ENCODE data around the gene ERCC8.
"Not testable (repeated sequence)": the region's sequence is repeated elsewhere in the genome, so short reads cannot be mapped to it uniquely, and the experiment has no call there.

ERCC8 gene

DNA sequence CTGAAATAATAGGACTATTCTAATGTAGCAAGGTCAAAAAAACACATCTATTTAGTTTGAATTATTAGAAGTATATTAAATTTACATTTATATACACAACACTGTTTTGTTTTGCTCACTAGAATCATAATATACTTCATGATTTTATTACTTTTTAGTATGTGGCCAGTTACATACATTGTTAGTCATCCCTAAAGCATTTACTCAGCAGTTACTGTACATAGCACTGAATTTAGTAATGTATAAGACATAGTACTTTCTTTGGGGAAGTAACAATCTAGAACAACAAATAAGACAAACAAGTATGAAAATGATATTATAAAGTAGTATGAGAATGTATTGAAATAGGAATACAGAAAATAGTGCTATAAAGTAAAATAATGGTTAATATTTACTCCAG, 28.2 kb downstream of the ERCC8 start:
- DNase-seq (ENCODE audit: low spot score), result no peak

DNA sequence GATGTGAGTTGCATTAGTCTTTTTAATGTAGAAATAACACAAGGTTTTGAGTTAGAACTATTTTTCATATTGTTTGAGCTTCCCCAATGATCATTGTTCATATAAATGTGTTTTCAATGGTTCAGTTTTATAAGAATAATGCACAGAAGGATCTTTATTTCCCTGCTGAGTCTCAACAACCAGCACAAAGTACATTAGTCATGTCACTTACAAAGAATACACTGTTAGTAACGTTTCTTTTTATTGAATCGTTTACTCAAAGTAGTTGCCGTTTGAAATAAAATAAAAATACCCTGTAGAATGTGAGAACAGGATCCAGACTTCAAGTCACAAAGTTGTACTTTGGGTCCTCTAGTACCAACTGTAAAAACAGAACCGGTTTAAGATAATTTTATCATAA, 41.5 kb downstream of the ERCC8 start:
- DNase-seq (ENCODE audit: low spot score), result no peak

DNA sequence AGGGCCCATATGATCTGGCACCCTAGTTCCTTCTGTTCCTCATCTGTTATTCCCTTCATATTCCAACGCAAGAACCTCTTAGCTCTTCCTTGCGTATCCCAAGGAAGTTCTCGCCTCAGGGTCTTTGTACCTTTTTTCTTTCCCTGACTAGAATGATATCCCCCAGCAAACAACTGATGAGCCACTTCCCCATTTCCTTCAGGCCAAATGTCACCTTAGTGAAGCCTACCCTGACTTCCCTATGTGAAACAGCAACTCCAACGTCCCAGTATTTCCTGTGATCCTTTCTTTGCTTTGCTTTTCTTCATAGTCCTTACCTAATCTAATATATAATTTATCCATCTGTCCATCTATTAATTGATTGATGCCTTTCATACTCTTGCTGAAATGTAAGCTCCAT, 47.9 kb downstream of the ERCC8 start:
- no peak for DNase-seq (ENCODE audit: low spot score)

DNA sequence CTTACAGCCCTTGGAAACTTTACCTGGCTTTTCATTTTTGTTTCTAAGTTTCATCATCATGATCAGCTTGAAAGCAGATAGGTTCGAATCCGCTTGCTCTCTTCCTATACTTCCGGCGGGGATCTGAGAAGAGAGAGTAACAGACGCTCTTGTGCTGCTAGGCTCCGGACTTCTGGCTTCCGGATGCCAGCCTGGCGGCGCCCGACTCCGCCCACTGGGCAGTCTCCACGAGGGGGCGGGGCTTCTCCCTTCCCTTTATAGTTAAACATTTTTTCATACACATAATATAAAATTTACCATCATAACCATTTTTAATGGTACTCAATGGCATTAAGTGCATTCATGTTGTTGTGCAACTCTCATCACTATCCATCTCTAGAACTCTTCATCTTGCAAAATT, 51.3 kb downstream of the ERCC8 start:
- no peak for DNase-seq (ENCODE audit: low spot score)

DNA sequence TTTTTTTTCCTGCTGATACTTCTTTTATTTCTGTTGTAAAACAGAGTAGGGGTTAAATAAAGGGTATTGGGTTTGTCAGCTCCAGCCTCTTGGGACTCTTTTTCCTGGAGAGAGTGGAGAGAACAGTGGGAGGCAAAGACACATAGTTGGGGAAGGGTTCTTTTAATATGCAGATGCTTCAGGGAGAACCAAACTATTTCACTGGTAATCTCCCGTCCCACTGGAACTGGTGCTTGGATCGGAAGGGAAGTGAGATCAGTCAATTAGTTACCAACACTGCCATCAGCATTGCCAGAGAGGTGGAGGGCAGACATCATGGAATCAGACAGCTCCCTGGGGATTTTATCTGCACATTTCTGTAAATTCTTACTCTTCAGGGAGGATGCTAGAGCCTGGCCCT, 53.2 kb downstream of the ERCC8 start:
- peak; percentile 31 for DNase-seq (ENCODE audit: low spot score)

DNA sequence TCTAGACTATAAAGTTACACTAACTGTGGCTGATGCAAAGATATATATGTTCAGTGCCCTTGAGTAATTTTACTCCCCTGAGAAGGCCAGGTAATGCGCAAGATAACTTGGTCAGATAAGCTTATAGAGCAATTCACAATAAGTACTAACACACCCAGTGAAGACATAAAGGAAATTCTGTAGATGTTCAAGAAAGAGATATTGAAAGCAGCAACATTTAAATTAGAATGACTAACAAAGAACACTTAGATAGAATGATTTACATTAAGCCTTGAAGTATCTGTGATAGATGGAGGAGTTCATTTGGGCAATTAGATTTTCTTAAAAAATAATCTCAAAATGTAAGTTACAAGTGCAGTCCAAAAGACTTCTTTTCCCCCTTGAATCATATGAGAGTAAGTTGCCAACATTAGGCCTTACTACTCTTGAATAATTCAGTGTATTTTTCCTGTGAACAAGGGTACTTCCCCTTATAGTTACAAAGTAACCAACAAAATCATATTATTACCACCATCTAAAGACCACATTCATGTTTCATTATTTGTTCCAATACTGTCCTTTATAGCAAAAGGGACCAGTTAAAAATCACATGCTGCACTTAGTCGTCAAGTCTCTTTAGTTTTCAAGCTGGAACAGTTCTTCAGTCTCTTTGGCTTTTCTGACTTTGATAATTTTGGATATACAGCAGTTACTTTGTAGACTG, 56.4 kb downstream of the ERCC8 start:
- DNase-seq (ENCODE audit: low spot score), result no peak

DNA sequence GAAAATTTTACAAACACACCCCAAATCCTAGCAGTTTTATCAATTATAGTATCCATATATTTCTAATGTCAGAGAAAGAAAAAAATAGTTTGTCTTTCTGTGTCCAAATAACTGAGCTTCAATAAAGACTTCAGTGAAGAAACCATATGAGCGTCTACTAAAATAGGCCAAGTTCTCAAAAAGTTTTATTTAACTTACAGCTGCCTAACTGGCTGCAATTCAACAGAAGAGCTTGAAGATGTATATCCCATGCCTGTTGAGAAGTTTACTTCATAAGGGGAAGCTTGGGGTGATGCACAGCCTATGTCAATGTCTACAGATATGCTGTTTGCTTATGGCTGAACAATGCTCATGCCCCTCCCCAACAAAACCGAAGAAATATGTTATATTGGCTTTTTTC, 57.1 kb downstream of the ERCC8 start:
- no peak for DNase-seq (ENCODE audit: low spot score)

DNA sequence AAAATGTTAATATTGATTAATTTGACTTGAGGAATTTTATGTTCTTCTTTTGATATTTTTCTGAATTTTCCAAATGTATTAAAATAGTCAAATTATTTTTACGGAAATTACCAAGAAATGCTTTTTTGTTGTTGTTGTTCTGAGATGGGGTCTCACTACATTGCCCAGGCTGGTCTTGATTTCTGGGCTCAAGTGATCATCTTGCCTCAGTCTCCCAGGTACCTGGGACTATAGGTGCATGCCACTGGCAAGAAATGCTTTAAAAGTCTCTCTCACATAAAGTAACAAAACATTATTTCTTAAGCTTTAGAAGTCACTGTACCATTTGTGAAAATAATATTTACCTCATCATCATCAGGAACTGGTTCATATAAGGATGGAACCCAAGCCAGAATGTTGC, 57.8 kb downstream of the ERCC8 start:
- no peak for DNase-seq (ENCODE audit: low spot score)

DNA sequence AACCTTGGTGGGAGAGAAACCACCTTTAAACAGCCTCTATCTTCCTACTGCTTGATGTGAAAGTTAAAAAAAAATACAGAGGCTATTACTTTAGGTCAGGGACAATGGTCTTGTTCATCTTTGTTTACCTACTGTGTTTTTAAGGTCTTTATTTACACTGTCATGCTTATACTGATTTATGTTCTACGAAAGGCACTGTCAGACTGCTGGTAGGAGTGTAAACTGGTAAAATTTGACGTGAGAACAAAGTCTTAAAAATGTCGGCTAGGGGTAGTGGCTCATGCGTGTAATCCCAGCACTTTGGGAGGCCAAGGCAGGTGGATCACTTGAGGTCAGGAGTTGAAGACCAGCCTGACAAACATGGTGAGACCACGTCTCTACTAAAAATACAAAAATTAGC, 58.7 kb downstream of the ERCC8 start:
- DNase-seq (ENCODE audit: low spot score), result no peak

DNA sequence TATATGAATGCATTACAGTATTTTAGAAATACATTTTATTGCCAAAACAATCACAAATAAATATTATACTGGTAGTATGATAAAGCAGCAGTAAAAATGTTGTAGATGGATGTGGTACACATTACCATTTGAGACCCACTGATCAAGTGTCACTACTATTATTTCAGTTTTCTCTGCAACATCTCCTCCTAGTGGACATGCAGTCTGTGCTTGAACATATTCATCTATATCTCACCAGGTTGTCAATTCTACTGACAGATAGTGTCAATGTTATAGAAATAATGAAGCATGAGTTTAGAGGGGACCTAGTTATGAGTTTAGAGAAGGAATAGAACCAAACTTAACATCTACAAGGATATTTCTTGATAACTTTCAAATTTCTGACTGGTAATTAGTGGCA, 61.6 kb downstream of the ERCC8 start:
- DNase-seq (ENCODE audit: low spot score), result peak; percentile 23

DNA sequence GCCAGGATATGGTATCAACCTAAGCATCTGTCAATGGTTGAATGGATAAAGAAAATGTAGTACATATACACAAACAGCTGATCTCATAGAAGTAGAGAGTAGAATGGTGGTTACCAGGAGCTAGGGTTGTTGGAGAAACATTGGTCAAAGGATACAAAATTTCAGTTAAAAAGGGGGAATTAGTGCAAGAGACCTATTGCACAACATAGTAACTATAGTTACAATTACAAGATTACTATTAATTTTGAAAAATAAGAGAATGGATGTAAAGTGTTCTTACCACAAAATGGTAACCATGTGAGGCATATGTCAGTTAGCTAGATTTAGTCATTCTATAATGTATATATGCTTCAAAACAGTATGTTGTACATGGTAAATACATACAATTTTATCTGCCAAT, 72.0 kb downstream of the ERCC8 start:
- DNase-seq (ENCODE audit: low spot score), result no peak

DNA sequence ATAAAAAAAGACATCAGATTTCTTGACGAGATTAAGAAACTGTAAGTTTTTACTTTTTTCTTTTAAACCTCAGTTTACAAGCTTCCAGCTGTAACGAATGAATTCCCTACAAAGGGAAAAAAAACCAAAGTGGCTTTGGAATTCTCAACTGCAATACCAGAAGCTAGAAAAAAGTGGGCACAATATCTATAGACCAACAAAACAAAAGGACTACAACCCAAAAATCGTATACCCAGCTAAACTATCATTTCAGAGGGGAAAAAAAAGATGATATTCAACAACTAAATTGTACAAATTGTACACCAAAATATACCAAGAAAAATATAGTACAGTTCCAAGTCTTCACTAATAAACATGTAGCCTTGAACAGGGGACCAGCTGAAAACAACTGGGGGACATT, 74.0 kb downstream of the ERCC8 start:
- DNase-seq (ENCODE audit: low spot score), result no peak

DNA sequence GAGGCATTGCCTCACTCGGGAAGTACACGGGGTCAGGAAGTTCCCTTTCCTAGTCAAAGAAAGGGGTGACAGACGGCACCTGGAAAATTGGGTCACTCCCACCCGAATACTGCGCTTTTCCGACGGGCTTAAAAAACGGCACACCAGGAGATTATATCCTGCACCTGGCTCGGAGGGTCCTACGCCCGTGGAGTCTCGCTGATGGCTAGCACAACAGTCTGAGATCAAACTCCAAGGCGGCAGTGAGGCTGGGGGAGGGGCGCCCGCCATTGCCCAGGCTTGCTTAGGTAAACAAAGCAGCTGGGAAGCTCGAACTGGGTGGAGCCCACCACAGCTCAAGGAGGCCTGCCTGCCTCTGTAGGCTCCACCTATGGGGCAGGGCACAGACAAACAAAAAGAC, 84.3 kb downstream of the ERCC8 start:
- not testable (repeated sequence) for DNase-seq (ENCODE audit: low spot score)

DNA sequence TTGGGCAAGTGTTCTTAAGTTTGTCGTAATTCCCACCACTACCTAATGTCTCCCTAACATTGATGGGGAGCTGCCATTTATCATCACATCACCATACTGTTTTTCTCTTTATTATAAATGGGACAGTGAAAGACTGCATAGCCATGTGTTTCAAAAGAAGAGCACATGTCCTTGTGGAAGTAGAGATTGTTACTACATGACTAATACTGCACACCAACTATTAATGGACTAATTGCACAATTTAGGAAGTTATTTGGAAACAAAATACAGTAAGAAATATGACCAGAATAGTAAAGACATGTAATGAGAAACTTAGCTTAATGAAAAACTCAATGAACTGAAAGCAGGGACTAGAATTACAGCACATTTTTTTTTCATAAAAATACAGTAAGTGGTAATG, 88.8 kb downstream of the ERCC8 start:
- no peak for DNase-seq (ENCODE audit: low spot score)

DNA sequence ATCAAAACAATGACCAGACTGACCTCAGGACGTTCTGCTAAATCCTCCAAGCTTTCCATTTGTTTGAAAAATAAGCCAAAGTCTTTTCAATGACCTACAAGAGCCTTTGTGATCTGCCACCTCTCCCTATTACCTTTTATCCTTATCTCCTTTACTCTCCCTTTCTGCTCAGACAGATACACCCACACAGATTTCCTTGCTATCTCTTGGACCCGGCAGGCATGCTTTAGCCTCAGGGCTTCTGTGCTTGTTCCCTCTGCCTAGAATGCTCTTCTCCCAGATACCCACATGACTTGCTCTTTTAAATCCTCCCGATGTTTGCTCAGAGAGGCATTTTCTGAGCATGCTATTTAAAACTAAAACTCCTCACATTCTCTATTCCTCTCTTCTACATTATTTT, 91.9 kb downstream of the ERCC8 start:
- DNase-seq (ENCODE audit: low spot score), result no peak

DNA sequence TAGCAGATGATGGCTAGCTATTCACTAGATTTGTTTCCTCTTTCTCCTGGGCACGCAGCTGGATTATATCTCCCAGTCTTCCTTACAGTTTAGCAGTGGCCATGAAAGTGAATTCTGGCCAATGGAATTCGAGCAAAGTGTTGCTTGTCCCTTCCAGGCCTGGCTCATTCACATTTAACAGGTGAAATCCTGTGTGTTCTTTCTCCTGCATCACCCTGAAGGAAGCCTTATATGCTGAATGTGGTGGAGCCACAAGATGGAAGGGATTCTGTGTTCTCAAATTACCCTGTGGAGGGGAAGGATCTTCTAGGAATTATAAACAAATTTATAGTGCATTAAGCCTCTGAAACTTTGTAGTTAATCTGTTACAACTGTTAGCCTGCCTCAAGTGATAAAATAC, 92.6 kb downstream of the ERCC8 start:
- no peak for DNase-seq (ENCODE audit: low spot score)

DNA sequence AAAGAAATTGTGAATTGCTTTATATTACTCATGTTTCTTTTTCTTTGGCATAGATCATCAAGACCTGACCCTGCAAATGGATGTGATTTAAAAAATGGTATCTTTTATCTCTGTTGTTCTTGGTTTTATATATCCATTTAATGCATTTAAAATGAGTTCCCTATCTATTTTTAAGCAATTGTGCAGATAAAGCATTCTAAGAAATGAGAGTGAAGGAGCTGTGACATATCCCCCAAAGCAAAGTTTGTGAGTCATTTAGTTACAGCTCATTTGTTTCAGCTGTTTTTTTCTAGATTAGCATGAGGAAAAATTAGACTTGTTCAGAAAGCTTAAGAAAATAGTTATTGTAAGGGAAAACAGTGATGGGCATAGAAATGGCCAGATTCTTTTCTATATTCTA, 93.2 kb downstream of the ERCC8 start:
- no peak for DNase-seq (ENCODE audit: low spot score)

DNA sequence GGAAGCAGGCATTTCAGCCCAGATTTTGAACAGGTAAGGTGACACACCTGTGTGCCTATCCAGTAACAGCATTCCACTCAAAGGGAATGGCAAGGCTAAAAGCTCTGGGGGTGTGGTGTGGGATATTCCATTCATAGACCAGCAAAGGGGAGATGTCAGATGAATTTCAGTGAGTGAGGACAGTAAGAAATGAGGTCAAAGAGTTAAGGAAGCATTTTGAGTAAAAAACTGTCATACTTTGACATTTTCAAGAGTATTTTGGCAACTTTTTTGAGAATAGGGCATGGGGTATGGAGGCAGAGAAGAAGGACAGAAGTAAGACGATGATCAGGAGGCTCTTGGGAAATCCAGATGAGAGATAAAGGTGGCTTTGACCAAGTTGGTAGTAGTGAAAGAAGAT, 98.6 kb downstream of the ERCC8 start:
- no peak for DNase-seq (ENCODE audit: low spot score)

DNA sequence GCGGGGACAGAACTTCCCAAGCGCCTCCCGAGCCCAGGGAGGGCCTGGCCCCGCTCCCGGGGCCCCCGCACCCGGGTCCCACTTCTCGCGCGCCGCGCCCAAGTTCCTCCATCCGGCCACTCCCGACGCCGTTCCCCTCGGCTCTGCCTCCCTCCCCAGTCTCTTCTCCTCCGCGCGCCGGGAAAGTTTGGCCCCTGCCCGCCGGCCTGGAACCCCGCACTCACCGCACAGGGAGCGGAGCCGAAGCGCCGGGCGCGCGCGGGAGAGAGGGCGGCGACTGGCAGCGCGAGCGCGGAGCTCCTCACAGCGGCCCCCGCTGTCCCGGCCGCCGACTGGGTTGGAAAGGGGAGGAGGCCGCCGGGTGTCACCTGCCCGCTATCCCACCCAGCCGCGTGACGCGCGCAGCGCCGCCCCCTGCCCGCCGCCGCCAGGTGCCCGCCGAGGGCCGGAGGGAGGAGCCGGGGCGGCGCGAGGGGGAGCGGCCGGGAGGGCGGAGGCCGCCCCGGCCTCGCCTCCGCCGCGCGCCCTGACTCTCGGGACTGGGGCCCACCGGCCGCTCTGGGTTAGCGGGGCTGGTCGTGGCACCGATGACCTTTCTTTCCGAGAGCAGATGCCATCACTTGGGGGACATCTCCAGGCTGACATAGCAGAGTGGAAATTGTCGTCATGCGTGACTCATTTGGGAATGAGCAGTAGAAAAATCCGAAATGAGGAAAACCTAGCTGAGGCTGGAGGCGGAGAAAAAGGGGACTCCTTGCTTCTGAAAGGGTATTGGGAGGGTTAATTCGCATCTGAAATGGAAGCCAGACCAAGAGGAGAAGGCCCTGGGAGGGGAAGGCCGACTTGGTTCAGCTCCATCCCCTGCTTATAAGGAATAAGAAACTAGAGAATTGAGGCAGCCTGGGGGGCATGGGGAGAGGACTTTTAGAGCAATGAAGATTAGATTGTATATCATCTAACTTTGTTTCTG, 100.6 kb downstream of the ERCC8 start, which contains the start of gene ELOVL7:
Gene ELOVL7 (minus strand): TSS at position 334 of the 970 bp plus-strand sequence. CDS start 56,872 bp downstream, outside the sequence.
- DNase-seq (ENCODE audit: low spot score), result peak; percentile 94

DNA sequence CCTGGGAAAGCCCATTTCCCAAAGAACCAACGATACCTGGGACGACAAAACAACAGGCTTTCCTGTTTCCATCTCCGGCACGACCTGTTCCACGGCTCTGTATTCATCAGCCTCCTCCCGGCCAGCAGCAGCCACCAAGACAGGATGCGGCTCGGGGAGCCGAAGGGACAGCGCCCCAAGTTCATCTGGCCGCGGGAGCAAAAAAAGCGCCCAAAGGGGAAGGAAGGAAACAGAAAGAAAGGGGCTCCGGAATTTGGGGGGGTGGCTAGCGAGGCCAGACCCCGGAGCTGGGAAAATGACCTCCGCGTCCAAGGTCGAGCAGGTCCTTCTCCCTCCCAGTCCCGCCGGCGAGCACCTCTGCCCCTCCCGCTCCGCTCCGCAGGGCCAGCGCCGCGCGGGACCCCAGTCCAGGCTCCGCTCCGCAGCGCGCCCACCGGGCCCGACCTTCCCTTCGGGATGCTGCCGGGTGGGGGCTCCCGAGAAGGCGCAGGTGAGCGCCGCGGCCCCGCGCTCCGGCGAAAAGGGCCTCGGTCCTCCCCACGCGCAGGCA, 101.4 kb downstream of the ERCC8 start:
- peak; percentile 46 for DNase-seq (ENCODE audit: low spot score)

DNA sequence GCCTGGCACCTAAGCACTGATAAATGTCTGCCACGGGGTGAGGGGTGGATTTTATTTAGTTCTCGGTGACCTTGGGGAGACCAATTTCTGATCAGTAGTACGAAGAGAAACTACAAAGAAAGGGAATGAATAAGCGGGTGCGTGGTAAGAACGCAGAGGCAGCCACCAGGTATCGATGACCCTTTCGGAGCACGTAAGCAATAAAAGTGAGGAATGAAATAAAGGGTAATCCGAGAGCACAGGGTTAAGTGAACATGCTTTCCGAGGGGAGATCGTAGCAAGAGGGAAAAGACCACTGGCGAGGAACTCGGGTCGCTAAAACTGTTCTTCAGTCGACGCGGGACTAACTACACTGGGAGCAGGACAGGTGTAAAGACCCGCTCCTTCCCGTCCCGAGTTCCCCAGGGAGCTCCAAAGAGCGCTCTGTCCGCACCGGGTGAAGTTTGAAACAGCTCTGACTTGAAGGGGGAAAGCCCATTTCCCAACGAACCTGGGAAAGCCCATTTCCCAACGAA, 101.9 kb downstream of the ERCC8 start:
- DNase-seq (ENCODE audit: low spot score), result no peak

DNA sequence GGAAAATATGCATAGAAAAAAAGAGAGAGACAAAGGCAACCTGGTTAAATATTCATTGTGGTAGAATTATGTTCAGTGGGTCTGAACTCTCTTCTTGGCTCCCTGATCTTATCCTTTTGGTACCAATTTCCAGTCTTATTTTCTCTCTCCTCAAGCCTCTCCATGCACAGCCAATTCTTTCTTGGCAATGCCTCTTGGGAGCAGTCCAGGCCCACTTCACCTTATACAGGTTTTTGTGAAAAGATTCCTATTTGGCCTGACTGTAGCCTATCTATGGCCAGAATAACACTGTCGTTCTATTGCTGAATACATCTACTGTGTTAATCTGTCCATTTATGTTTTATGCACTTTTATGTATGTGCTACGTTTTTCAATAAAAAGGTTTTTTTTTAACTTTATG, 103.5 kb downstream of the ERCC8 start:
- DNase-seq (ENCODE audit: low spot score), result no peak

DNA sequence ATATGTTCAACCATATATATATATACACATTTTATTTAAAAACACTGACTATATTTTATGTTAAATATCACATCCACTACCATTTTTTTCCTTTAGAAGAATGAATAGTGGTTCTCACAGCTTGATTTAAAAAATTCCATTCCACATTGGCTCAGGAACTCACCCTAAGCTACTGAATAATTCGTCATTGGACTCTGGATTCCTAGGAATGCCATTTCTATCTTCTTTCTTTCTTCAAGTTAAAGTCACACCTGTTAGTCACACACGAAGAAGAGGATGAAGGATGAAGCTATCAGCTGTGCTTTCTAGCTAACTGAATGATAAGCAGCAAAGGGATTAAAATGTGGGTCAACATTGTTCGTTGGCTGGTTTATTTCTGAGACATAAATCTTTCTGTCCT, 108.7 kb downstream of the ERCC8 start:
- DNase-seq (ENCODE audit: low spot score), result no peak

All from iPS-NIHi11 (cell line).